Tibial nerve (tissue), 4 donors: Measurements from ENCODE around the gene DLGAP1. TPM values are rescaled to one million over a fixed set of nuclear protein-coding genes. Genes with fewer than 3 reads are reported as not detected.
"Not testable (repeated sequence)": the region's sequence is repeated elsewhere in the genome, so short reads cannot be mapped to it uniquely, and the experiment has no call there.

Source experiments
- DNase-seq, 2 donors: peaks; one replicate each; pipeline ENCODE4 v3.0.0-alpha.2; 2019; ENCODE audit warnings: low spot score in 2 of 2
- H3K27ac ChIP-seq, 4 donors: fragments of 200-600 bp; sonication (generic) in 3 of 4; one replicate each; pipeline ENCODE4 v1.5.1; 2017 to 2019; ENCODE audit warnings: mild to moderate bottlenecking in 1 of 4
- H3K27me3 ChIP-seq, 2 donors: fragments of 200-600 bp; sonication (generic) in 1 of 2; one replicate each; pipeline versions ENCODE4 v1.5.1 to v1.6.0; 2017 to 2019
- H3K36me3 ChIP-seq, 3 donors: fragments of 200-600 bp; sonication (generic); one replicate each; pipeline ENCODE4 v1.5.1; 2018 to 2019
- H3K4me1 ChIP-seq, 4 donors: fragments of 200-600 bp; sonication (generic) in 3 of 4; one replicate each; pipeline ENCODE4 v1.5.1; 2017 to 2019
- H3K4me3 ChIP-seq, 4 donors: fragments of 200-600 bp; sonication (generic) in 3 of 4; one replicate each; pipeline ENCODE4 v1.5.1; 2017 to 2019; ENCODE audit warnings: mild to moderate bottlenecking in 1 of 4, moderate library complexity in 1 of 4
- H3K9me3 ChIP-seq, 4 donors: fragments of 200-600 bp; sonication (generic) in 3 of 4; one replicate each; pipeline ENCODE4 v1.5.1; 2017 to 2019
- EP300 ChIP-seq, 2 donors: sonication (generic); formaldehyde crosslinking; IDR thresholded peaks; one replicate each; pipeline ENCODE4 v1.6.1; 2017; ENCODE audit warnings: antibody characterized with exemption in 2 of 2, mild to moderate bottlenecking in 1 of 2
- POLR2A ChIP-seq, 2 donors: fragments of 450-650 bp; IDR thresholded peaks; one replicate each; pipeline ENCODE4 v1.6.1; 2017; ENCODE audit warnings: antibody characterized with exemption in 2 of 2, mild to moderate bottlenecking in 2 of 2, moderate library complexity in 2 of 2
- WGBS, 2 donors: methylation state at CpG; one replicate each; pipeline ENCODE4 v1.1.5; 2018; 5-methylcytosine and 5-hydroxymethylcytosine counted together
- total RNA-seq, 4 donors: library from RNA; depleted of rRNA; stranded (reverse); fragments of >200 nt; gene quantifications; one replicate each; pipeline ENCODE4 v1.1.0, GENCODE V29; 2016
- TF ChIP-seq, protein P1 (sequence below), 5 experiments: fragments of 200-600 bp in 3 of 5; fragments of 450-650 bp in 2 of 5; sonication (generic) in 3 of 5; IDR thresholded peaks; one replicate each; pipeline ENCODE4 v1.5.1; 2016 to 2019; ENCODE audit warnings: antibody characterized with exemption in 5 of 5, mild to moderate bottlenecking in 3 of 5, moderate library complexity in 2 of 5

DLGAP1 gene
- total RNA-seq, 4 donors from 2014 or later, result 1.5 to 18.3 (median 2.5) TPM

GRCh38 chr18:3610188-3610708 is 844.9 kb downstream of the DLGAP1 start:
- no peak for TF ChIP-seq EP300 (IDR thresholded peaks at IDR 0.05)
- TF ChIP-seq POLR2A (IDR thresholded peaks at IDR 0.05), result no peak
- TF ChIP-seq, protein P1, sequence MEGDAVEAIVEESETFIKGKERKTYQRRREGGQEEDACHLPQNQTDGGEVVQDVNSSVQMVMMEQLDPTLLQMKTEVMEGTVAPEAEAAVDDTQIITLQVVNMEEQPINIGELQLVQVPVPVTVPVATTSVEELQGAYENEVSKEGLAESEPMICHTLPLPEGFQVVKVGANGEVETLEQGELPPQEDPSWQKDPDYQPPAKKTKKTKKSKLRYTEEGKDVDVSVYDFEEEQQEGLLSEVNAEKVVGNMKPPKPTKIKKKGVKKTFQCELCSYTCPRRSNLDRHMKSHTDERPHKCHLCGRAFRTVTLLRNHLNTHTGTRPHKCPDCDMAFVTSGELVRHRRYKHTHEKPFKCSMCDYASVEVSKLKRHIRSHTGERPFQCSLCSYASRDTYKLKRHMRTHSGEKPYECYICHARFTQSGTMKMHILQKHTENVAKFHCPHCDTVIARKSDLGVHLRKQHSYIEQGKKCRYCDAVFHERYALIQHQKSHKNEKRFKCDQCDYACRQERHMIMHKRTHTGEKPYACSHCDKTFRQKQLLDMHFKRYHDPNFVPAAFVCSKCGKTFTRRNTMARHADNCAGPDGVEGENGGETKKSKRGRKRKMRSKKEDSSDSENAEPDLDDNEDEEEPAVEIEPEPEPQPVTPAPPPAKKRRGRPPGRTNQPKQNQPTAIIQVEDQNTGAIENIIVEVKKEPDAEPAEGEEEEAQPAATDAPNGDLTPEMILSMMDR (IDR thresholded peaks at IDR 0.05), result no peak
- no peak overlapping the region for H3K27ac ChIP-seq
- DNase-seq, result no peak
- H3K4me1 ChIP-seq, result peaks cover 0 to 20% (median 4%) of the 10 kb centered on the region in 4 donors
- 88 to 90% methylated on average over 2 of the region's 2 CpGs for WGBS, 2 donors
- H3K27me3 ChIP-seq, result no peaks in the 10 kb centered on the region
- no peak overlapping the region for H3K4me3 ChIP-seq
- H3K36me3 ChIP-seq, result no peaks in the 10 kb centered on the region
- no peaks in the 10 kb centered on the region for H3K9me3 ChIP-seq

GRCh38 chr18:3608488-3608887 is 846.6 kb downstream of the DLGAP1 start:
- no peak for DNase-seq

DNA sequence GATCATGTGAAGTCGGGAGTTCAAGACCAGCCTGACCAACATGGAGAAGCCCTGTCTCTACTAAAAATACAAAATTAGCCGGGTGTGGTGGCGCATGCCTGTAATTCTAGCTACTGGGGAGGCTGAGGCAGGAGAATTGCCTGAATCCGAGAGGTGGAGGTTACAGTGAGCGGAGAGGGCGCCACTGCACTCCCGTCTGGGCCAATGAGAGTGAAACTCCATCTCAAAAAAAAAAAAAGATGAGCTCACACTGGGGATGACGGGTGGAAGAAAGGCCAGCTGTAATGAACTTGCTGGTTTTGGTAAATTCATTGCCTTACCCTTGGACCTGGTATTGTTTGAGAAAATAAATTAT is 847.0 kb downstream of the DLGAP1 start:
- 83 to 94% methylated on average over 7 to 8 of the region's 8 CpGs for WGBS, 2 donors
- peak overlapping the region in 2 of 4 donors; percentile 90 to 97 for H3K27ac ChIP-seq

More at GRCh38 chr18:3608488-3608887, 846.6 kb downstream of the DLGAP1 start:
- Histone ChIP-seq H3K4me3 (no peak overlapping the region), H3K27me3 (no peaks in the 10 kb centered on the region), H3K36me3 (no peaks in the 10 kb centered on the region), H3K9me3 (no peaks in the 10 kb centered on the region), H3K27ac (peak overlapping the region in 1 of 4 donors; percentile 97), H3K4me1 (peaks cover 0 to 38% (median 12%) of the 10 kb centered on the region in 4 donors)
- WGBS, 2 donors, result 70 to 81% methylated on average over 4 of the region's 4 CpGs
- TF ChIP-seq EP300 (IDR thresholded peaks at IDR 0.05) (no peak), POLR2A (IDR thresholded peaks at IDR 0.05) (no peak)
- TF ChIP-seq, protein P1 (IDR thresholded peaks at IDR 0.05), result no peak

DNA sequence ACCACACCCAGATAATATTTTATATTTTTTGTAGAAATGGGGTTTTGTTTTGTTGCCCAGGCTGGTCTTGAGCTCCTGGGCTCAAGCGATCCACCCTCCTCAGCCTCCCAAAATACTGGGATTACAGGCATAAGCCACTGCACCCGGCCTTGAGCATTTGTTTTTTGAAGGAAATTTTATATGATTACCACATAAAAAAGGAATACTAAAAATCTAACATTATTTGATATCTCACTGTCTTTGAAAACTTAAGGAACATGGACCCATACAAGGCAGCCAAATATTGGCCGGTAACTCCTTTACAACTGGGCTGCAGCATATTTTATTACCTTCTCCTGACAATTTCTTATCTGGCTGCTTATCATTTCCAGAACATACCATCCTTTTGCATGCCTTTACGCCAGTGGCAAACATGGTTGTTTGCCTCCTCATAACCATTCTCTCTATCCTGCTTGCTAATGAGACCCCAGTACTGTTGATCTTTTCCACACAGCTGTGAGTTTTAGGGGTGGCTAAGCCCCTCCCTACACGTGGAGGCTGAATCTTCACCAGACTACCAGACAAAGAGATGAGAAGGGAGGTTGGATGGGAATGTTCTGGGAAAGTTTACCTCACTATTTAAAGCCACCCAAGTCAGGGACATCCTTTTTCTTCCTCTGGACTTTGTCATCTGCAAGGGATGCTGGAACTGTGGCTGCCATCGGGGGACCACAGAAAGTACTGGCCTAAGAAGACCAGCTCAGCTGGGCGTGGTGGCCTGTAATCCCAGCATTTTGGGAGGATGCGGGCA is 847.6 kb downstream of the DLGAP1 start:
- no peak overlapping the region for H3K4me3 ChIP-seq
- TF ChIP-seq, protein P1 (IDR thresholded peaks at IDR 0.05), result no peak
- TF ChIP-seq POLR2A (IDR thresholded peaks at IDR 0.05) (no peak), EP300 (IDR thresholded peaks at IDR 0.05) (no peak)
- peaks cover 0 to 38% (median 12%) of the 10 kb centered on the region in 4 donors for H3K4me1 ChIP-seq
- H3K36me3 ChIP-seq, result no peaks in the 10 kb centered on the region
- DNase-seq, result no peak
- 81 to 85% methylated on average over 8 of the region's 8 CpGs for WGBS, 2 donors
- H3K9me3 ChIP-seq, result no peaks in the 10 kb centered on the region
- H3K27me3 ChIP-seq, result no peaks in the 10 kb centered on the region
- H3K27ac ChIP-seq, result peak overlapping the region in 3 of 4 donors; percentile 85 to 97 (median 90)

More for the DNA sequence above, 847.0 kb downstream of the DLGAP1 start:
- DNase-seq, H3K4me3 ChIP-seq, H3K36me3 ChIP-seq, H3K9me3 ChIP-seq, H3K27me3 ChIP-seq: not testable (repeated sequence)
- H3K4me1 ChIP-seq, result peaks cover 0 to 38% (median 12%) of the 10 kb centered on the region in 4 donors

- H3K27ac ChIP-seq, result peak overlapping the region in 3 of 4 donors; percentile 85 to 97 (median 90)
- 76 to 79% methylated on average over 10 of the region's 10 CpGs for WGBS, 2 donors
- DNase-seq, result not testable (repeated sequence)
Observed at GRCh38 chr18:3606863-3607262, 848.2 kb downstream of the DLGAP1 start.

DNA sequence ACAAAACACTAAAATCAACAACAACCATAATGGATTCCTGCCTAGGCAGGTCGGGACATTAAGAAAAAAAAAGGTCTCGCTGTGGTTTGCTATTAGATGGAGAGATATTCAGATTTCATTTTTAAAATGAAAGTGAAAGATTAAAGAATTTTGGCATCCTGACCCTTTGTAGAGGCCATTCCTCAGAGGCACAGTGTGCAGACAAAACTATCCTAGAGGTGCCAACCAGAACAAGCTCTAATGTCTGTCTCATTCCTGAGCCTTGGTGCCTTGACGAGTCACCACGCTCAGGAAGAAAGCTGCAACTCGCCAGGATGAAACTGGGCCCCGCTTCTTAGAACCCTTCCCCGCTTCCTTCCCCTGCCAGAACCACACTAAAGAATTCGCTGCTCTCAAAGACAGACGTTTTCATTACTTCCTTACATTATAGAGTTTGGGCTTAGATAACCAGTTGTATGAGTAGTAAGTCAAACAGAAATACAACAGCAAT is 849.1 kb downstream of the DLGAP1 start:
- Histone ChIP-seq H3K9me3 (no peaks in the 10 kb centered on the region), H3K27me3 (no peaks in the 10 kb centered on the region), H3K4me3 (peak overlapping the region; percentile 23 to 49 (median 40)), H3K27ac (peak overlapping the region; percentile 74 to 97 (median 88)), H3K36me3 (no peaks in the 10 kb centered on the region), H3K4me1 (peaks cover 0 to 38% (median 12%) of the 10 kb centered on the region in 4 donors)
- TF ChIP-seq POLR2A (IDR thresholded peaks at IDR 0.05), result peak in 1 of 2 donors; percentile 13
- peak in 1 of 2 donors; percentile 36 for TF ChIP-seq EP300 (IDR thresholded peaks at IDR 0.05)
- TF ChIP-seq, protein P1 (IDR thresholded peaks at IDR 0.05), result no peak
- DNase-seq, result no peak
- 1 to 3% methylated on average over 9 of the region's 9 CpGs for WGBS, 2 donors

More at GRCh38 chr18:3606863-3607262, 848.2 kb downstream of the DLGAP1 start:
- H3K9me3 ChIP-seq, H3K27me3 ChIP-seq, H3K36me3 ChIP-seq: not testable (repeated sequence)
- peak overlapping the region in 1 of 4 donors; percentile 49 for H3K4me3 ChIP-seq
- peaks cover 0 to 38% (median 12%) of the 10 kb centered on the region in 4 donors for H3K4me1 ChIP-seq
